GM13976 (cell line): ENCODE data around the gene KDM2B.

Experiments
- DNase-seq: peaks from one replicate; pipeline ENCODE4 v3.0.0; 2012; ENCODE audit warnings: low spot score
- CTCF ChIP-seq: IDR thresholded peaks from 2 replicates; pipeline ENCODE4 v1.5.1; 2012; ENCODE audit warnings: borderline replicate concordance, mild to moderate bottlenecking; ENCODE audit not compliant: insufficient read depth; ENCODE audit errors: extremely low read depth, missing control alignments, control extremely low read depth
- in situ Hi-C: fragments of 300-500 bp; cut with MboI; formaldehyde crosslinking; loops from one replicate; pipeline ENCODE4 v1.12.0; 2022; ENCODE audit warnings: low sequenced_read_pairs, mixed read lengths, inconsistent platforms; ENCODE audit not compliant: unreplicated experiment

Gene KDM2B

GRCh38 chr12:121603581-121603980, 22.8 kb upstream of the KDM2B start:
- no peak for DNase-seq
- in situ Hi-C loops = no loop called here
- no peak for TF ChIP-seq CTCF

- TF ChIP-seq CTCF = no peak
- no peak for DNase-seq
- in situ Hi-C loops = no loop called here
Observed at GRCh38 chr12:121602766-121603165, 21.9 kb upstream of the KDM2B start.

- in situ Hi-C loops = no loop called here
- no peak for DNase-seq
Observed at GRCh38 chr12:121600702-121601336, 20.0 kb upstream of the KDM2B start.

GRCh38 chr12:121596526-121596925, 15.7 kb upstream of the KDM2B start:
- in situ Hi-C loops = no loop called here
- no peak for TF ChIP-seq CTCF
- DNase-seq = no peak

More at GRCh38 chr12:121600702-121601336, 20.0 kb upstream of the KDM2B start:
- TF ChIP-seq CTCF = no peak

GRCh38 chr12:121595520-121595919, 14.7 kb upstream of the KDM2B start:
- in situ Hi-C loops = no loop called here
- no peak for TF ChIP-seq CTCF
- DNase-seq = no peak

- DNase-seq = no peak
- in situ Hi-C loops = no loop called here
- no peak for TF ChIP-seq CTCF
Observed at GRCh38 chr12:121592320-121592719, 11.5 kb upstream of the KDM2B start.
